CD4-positive, alpha-beta T cell treated with Interleukin-1 beta for 1 hour (primary cell): ENCODE results near the gene DOCK2.
"Not testable (repeated sequence)": the region's sequence is repeated elsewhere in the genome, so short reads cannot be mapped to it uniquely, and the experiment has no call there.

ENCODE experiments used
- DNase-seq, 2 donors: peaks; one replicate each; pipeline ENCODE4 v3.0.0-alpha.2; 2020 to 2022

The DOCK2 gene

GRCh38 chr5:169721771-169722170 lies 84.7 kb downstream of the DOCK2 start:
- DNase-seq = no peak

- no peak for DNase-seq
Measured at GRCh38 chr5:169723103-169723831, 86.2 kb downstream of the DOCK2 start.

- no peak for DNase-seq
Measured at GRCh38 chr5:169724303-169725087, 87.4 kb downstream of the DOCK2 start.

- DNase-seq = not testable (repeated sequence)
Measured at GRCh38 chr5:169725665-169726064, 88.6 kb downstream of the DOCK2 start.

- DNase-seq = no peak
Measured at GRCh38 chr5:169728418-169728817, 91.3 kb downstream of the DOCK2 start.

- DNase-seq = no peak
Measured at GRCh38 chr5:169731221-169731620, 94.1 kb downstream of the DOCK2 start.

GRCh38 chr5:169732841-169733240 lies 95.8 kb downstream of the DOCK2 start:
- DNase-seq = no peak

- no peak for DNase-seq
Measured at GRCh38 chr5:169735913-169736312, 98.8 kb downstream of the DOCK2 start.

- no peak for DNase-seq
Measured at GRCh38 chr5:169736653-169737052, 99.6 kb downstream of the DOCK2 start.

- no peak for DNase-seq
Measured at GRCh38 chr5:169740435-169740834, 103.4 kb downstream of the DOCK2 start.

GRCh38 chr5:169742771-169743296 lies 105.8 kb downstream of the DOCK2 start:
- DNase-seq = no peak

- no peak for DNase-seq
Measured at GRCh38 chr5:169744336-169744735, 107.3 kb downstream of the DOCK2 start.

GRCh38 chr5:169745441-169746146 lies 108.5 kb downstream of the DOCK2 start:
- DNase-seq = no peak

- no peak for DNase-seq
Measured at GRCh38 chr5:169746147-169746694, 109.1 kb downstream of the DOCK2 start.

- no peak for DNase-seq
Measured at GRCh38 chr5:169748174-169748573, 111.1 kb downstream of the DOCK2 start.

- no peak for DNase-seq
Measured at GRCh38 chr5:169749295-169749694, 112.2 kb downstream of the DOCK2 start.

- no peak for DNase-seq
Measured at GRCh38 chr5:169751490-169751889, 114.4 kb downstream of the DOCK2 start.

- DNase-seq = not testable (repeated sequence)
Measured at GRCh38 chr5:169752566-169752965, 115.5 kb downstream of the DOCK2 start.

GRCh38 chr5:169753795-169754194 lies 116.7 kb downstream of the DOCK2 start:
- no peak for DNase-seq

GRCh38 chr5:169754737-169755136 lies 117.7 kb downstream of the DOCK2 start:
- no peak for DNase-seq

- DNase-seq = no peak
Measured at GRCh38 chr5:169756071-169756765, 119.1 kb downstream of the DOCK2 start.

- no peak for DNase-seq
Measured at GRCh38 chr5:169757016-169757415, 119.9 kb downstream of the DOCK2 start.
